Right ventricle myocardium inferior (tissue), 1 donor: ENCODE data around the gene RASSF4. TPM values are rescaled to one million over a fixed set of nuclear protein-coding genes. Genes with fewer than 3 reads are reported as not detected.
A peak's percentile ranks its signal among the peaks of the same experiment; 100 is the strongest.
"Not testable (repeated sequence)": the region's sequence is repeated elsewhere in the genome, so short reads cannot be mapped to it uniquely, and the experiment has no call there.

Experiments
- ATAC-seq: fragments of 200-7000 bp; cut with Tn5 transposase; one replicate; pipeline ENCODE4 v1.9.1; 2020; ENCODE audit warnings: mild to moderate bottlenecking, moderate library complexity
- DNase-seq: peaks from one replicate; pipeline ENCODE4 v3.0.0; 2021; ENCODE audit errors: missing footprints
- intact Hi-C: fragments of 100-400 bp; cut with DNase I; formaldehyde crosslinking; loops from one replicate; pipeline ENCODE4 v1.11.0; 2022
- total RNA-seq: library from RNA; stranded (reverse); fragmentation: NEBNext Ultra II Directional; extraction: Animal tissue kit (Norgen Biotek cat#: 25700); gene quantifications from one replicate; pipeline ENCODE4 v1.2.1, GENCODE V29; 2021
- donor health status: DM: no; HTN: yes; CAD: no; lungs with severe emphysema.

The RASSF4 gene
- total RNA-seq, 1 donor from 2014 or later = 91.5 TPM

DNA sequence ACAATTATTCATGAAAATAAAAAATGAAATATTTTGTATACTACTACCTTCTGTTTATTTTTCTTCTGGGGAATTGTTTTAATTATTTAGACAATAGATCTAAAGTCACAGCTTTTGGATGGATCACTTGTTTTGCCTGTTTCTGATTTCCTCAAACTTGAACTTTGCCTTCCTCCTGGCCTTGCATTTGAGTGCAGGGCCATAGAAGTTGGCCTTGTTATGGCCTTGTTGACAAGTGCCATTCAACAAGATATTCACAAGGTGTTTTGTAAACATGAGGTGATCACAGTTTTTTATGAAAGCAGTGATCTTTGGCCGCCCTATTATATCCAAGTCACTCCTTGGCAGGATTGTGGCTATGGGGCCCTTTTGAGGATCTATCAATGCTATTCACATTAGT is 45.7 kb downstream of the RASSF4 start:
- DNase-seq (no peak), ATAC-seq (no peak)
- intact Hi-C loops = loop anchor here (5.0 kb wide), 1 partner anchor 232 kb away; no protein-coding TSS in a partner anchor

DNA sequence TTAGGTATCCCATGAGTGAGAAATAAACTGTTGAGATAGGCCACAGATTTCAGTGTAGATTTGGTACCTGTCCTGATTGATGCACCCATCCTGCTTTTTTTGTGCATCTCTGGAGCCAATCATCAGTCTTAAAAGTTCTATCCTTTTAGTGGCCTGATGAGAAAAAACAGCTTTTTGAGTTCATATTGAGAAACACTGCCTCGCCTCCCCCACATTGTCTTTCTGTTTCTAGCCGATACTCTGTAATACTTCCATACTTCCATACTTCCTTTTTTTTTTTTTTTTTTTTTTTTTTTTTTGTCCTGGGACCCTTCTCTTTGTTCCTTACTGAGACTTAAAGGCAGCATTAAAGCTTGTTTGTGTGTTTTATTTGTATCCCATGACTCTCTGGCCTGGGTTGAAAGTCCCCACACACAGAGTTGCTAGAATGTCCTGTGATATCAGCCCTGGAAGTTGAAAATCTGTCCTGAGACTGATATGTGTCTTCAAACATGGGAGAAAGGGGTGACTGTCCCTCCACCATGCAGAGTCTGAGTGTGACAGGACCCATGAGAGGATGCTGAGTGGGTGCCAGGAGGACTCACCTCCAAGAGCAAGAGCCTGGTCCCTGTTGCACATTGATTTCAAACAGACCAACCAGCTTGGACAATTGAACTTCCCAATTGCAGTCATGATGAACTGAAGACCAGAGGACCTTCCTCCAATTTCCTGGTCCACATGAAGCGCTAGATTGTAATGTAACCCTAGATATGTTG is 46.9 kb downstream of the RASSF4 start:
- intact Hi-C loops = loop anchor here (5.0 kb wide), 1 partner anchor 231 kb away; no protein-coding TSS in a partner anchor
- DNase-seq (no peak), ATAC-seq (no peak)

DNA sequence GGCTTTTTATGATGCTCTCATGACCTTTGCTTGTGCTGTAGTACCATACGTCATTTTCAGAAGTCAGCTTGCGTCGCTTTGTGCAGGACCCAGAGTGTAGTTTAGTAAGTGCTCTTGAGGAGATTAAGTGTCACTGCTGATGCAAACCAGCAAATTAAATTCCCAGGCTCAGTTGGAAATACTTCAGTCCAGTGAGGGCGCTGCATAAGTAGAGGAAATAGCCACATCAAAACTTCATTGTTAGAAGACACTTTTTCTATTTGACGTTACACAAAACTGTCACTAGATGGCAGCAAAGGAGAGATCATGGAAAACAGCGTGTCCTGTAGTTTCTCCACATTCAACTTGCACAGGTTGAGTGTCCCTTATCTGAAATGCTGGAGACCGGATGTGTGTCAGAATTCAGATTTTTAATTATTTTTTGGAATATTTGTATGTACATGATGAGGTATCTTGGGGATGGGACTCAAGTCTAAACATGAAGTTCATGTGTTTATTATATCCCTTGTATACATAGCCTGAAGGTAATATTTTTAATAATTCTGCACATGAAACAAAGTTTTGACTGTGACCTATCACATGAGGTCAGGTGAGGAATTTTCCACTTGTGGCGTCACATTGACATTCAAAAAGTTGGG is 49.0 kb downstream of the RASSF4 start:
- no peak for DNase-seq
- intact Hi-C loops = loop anchor here (5.0 kb wide), 1 partner anchor 229 kb away; no protein-coding TSS in a partner anchor
- peak; percentile 88 for ATAC-seq

DNA sequence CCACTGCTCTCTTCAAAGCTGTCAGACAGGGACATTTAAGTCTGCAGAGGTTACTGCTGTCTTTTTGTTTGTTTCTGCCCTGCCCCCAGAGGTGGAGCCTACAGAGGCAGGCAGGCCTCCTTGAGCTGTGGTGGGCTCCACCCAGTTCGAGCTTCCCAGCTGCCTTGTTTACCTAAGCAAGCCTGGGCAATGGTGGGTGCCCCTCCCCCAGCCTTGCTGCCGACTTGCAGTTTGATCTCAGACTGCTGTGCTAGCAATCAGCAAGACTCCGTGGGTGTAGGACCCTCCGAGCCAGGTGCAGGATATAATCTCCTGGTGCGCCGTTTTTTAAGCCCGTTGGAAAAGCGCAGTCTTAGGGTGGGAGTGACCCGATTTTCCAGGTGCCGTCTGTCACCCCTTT is 55.0 kb downstream of the RASSF4 start:
- DNase-seq, intact Hi-C loops: not testable (repeated sequence)

DNA sequence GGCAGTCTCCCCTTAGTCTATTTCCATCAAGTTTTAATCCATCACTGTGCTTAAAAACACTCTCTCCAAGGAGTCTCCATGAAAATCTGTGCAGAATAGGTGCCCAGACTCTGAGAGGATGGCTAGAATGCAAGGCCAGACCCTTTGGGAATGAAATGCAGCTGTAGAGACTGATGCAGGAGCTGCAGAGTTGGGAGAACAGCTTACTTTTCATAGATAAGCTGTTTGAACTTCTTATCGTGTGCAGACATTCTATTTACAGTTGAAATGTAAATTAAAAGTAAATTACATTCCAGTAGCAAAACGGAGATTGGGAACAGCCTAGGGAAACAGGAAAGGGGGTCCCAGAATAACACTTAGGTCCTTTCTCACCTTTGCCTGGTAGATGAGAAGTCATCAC is 56.0 kb downstream of the RASSF4 start:
- no peak for ATAC-seq
- intact Hi-C loops = no loop called here

More for the DNA sequence above, 55.0 kb downstream of the RASSF4 start:
- ATAC-seq = not testable (repeated sequence)

DNA sequence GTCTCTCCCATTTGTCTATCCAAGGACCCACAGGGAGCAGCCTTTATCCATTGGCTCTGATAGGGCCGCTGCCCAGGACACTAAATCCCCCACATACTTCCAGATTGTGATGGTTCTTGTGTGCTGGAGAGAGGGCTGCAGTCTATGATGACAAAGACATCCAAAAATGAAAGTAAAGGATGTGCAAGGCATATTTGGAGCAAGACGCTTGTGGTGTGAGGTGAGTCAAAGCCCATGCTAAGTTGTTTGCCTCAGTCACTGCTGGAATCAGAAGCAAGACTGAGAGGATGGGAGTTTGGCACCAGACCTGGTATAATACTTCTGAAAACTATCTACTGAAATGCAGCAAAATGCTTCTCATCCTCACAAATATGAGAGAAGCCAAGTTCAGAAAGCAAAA is 63.8 kb downstream of the RASSF4 start:
- ATAC-seq (no peak), DNase-seq (no peak)
- intact Hi-C loops = no loop called here

More for the DNA sequence above, 56.0 kb downstream of the RASSF4 start:
- no peak for DNase-seq

DNA sequence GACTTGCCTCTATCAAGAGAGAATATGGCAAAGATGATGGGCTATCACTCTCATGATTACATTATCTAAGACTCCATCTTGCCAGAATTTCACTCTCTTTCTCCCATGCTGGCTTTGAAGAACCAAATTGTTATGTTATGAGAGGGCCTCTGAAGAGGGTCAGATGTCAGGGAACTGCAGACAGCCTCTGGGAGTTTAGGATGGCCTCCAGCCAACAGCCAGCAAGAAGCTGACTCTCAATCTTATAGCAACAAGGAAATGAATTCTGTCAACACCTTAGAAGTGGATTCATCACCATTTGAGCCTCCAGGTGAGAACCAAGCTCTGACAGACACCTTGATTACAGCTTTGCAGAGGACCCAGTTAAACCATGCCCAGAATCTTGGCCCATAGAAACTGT is 74.7 kb downstream of the RASSF4 start:
- ATAC-seq (no peak), DNase-seq (no peak)
- intact Hi-C loops = no loop called here

DNA sequence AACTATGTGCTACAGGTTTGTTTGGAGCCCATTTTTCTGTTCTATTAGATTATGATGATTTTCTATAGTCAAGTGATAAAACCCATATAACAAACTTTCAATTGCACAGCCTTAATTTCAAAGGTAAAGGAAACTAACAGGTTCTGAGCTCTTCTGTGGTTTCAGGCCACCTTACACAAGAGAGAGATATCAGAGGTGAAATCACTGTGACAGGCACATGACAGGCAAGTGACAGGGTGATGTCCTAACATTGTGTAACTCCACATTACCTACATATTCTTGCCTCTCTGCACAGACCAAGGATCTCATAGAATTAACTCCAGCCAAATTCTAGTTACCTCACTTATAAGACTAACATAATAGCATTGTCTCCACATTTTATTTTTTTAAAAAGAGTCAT is 76.1 kb downstream of the RASSF4 start:
- intact Hi-C loops = no loop called here
- DNase-seq (no peak), ATAC-seq (no peak)

DNA sequence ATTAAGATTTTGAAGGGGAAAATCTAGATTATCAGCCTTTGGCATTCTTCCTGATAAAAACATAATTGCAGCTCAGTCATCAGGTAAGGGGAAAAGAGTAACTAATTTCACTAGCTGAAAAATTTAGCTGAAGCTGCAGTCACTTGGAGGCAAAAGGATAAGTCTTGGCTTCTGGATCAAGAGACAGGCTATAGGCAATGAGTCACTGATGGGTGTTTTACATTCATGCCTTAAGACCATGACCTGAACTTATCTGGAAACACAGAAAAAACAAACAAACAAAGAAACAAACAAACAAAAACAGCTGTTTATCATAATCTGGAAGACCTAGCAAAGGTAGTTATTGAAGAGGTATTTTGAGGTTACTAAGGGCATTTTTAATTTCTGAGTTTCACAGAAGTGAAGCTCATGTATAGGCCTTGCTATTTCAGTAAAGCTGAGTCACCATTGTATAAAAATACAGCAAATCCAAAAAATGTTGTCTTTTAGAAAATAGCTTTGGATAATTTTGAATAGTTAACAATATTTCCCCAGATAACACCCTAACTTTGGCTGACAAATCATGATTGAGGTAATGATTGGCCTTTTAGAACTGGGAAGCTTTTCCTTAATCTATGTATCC is 81.4 kb downstream of the RASSF4 start:
- no peak for ATAC-seq
- intact Hi-C loops = no loop called here
- DNase-seq = no peak

DNA sequence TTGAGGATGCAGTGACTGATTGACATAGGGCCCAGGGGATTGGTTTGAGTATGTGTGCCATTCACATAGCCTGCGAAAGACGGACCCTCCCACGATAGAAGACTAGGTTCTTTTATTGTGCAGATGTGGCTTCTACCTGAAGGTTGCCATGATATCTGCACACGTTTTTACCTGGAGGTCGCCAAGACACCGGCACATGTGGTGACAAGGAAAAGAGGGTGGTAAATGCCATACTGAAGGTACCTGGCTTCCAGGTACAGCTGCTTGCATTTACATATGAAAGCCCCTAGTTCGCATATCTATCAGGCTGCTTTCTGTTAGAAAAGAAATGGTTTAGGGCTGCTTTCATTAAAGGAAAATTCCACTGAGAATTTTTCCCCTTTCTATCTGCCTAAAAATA is 84.7 kb downstream of the RASSF4 start:
- intact Hi-C loops = no loop called here
- no peak for ATAC-seq
- no peak for DNase-seq

Other genes with a start within 250 kb of the RASSF4 start
- not detected for gene TMEM72, start 48.5 kb upstream of the RASSF4 start, total RNA-seq
- 33.0 TPM for gene DEPP1, start 19.0 kb downstream of the RASSF4 start, total RNA-seq
- gene ZNF22, start 41.1 kb downstream of the RASSF4 start, total RNA-seq = 13.7 TPM